WTC11 (cell line): Measurements from ENCODE around the gene CRADD. TPM values are rescaled to one million over a fixed set of nuclear protein-coding genes. Genes with fewer than 3 reads are reported as not detected.

Experiments
- ATAC-seq: fragments of 200-7000 bp; cut with Tn5 transposase; 2 replicates; pipeline ENCODE4 v1.10.0; 2021; ENCODE audit warnings: mild to moderate bottlenecking, moderate library complexity
- CTCF ChIA-PET: fragments of 300-600 bp; sonication (Branson Sonifier 250); formaldehyde crosslinking; loops from one replicate; lab custom pipeline; 2021; ENCODE audit warnings: antibody characterized with exemption; lab: Charles Lee
- POLR2A ChIA-PET: fragments of 350-600 bp; sonication (Branson Sonifier 250); formaldehyde crosslinking; loops from one replicate; lab custom pipeline; 2021; ENCODE audit warnings: antibody characterized with exemption; lab: Charles Lee
- DNase-seq: peaks from one replicate; pipeline ENCODE4 v3.0.0; 2021; ENCODE audit warnings: low spot score
- H3K27ac Mint-ChIP-seq: 2 replicates; pipeline ENCODE4 v1.8.0; 2021; ENCODE audit warnings: mixed read lengths
- H3K27me3 Mint-ChIP-seq: 2 replicates; pipeline ENCODE4 v1.8.0; 2021; ENCODE audit warnings: low read depth, mild to moderate bottlenecking, moderate library complexity, mixed read lengths
- H3K36me3 Mint-ChIP-seq: 2 replicates; pipeline ENCODE4 v1.8.0; 2021; ENCODE audit warnings: mixed read lengths
- H3K4me1 Mint-ChIP-seq: 2 replicates; pipeline ENCODE4 v1.8.0; 2022; ENCODE audit warnings: mixed read lengths
- H3K4me3 Mint-ChIP-seq: 2 replicates; pipeline ENCODE4 v1.8.0; 2021; ENCODE audit warnings: mild to moderate bottlenecking, moderate library complexity, mixed read lengths
- H3K9me3 Mint-ChIP-seq: 2 replicates; pipeline ENCODE4 v1.8.0; 2021; ENCODE audit warnings: mixed read lengths
- CTCF ChIP-seq: fragments of 200-600 bp; IDR thresholded peaks from 2 replicates; pipeline ENCODE4 v1.8.0; 2022; ENCODE audit warnings: antibody characterized with exemption
- E2F1 ChIP-seq: sonication (generic); formaldehyde crosslinking; IDR thresholded peaks from 2 replicates; pipeline ENCODE4 v1.8.0; 2022; ENCODE audit warnings: mild to moderate bottlenecking, missing genetic modification reagents
- E2F4 ChIP-seq: sonication (generic); formaldehyde crosslinking; IDR thresholded peaks from 2 replicates; pipeline ENCODE4 v1.8.1; 2022; ENCODE audit warnings: low read depth, mild to moderate bottlenecking, moderate library complexity, missing genetic modification reagents, borderline replicate concordance
- FOXP4 ChIP-seq: sonication (generic); formaldehyde crosslinking; IDR thresholded peaks from 2 replicates; pipeline ENCODE4 v1.8.0; 2022; ENCODE audit warnings: mild to moderate bottlenecking, missing genetic modification reagents
- MAX ChIP-seq: sonication (generic); formaldehyde crosslinking; IDR thresholded peaks from 2 replicates; pipeline ENCODE4 v1.8.0; 2022; ENCODE audit warnings: mild to moderate bottlenecking, missing genetic modification reagents
- MYBL2 ChIP-seq: sonication (generic); formaldehyde crosslinking; IDR thresholded peaks from 2 replicates; pipeline ENCODE4 v1.8.1; 2023; ENCODE audit warnings: mild to moderate bottlenecking, moderate library complexity, missing genetic modification reagents
- PRDM15 ChIP-seq: sonication (generic); formaldehyde crosslinking; IDR thresholded peaks from 2 replicates; pipeline ENCODE4 v1.8.0; 2022; ENCODE audit warnings: missing genetic modification reagents
- SMAD4 ChIP-seq: sonication (generic); formaldehyde crosslinking; IDR thresholded peaks from 2 replicates; pipeline ENCODE4 v1.8.0; 2022; ENCODE audit warnings: mild to moderate bottlenecking, missing genetic modification reagents
- SP1 ChIP-seq: sonication (generic); formaldehyde crosslinking; conservative IDR thresholded peaks from 2 replicates; pipeline ENCODE4 v1.8.1; 2022; ENCODE audit warnings: missing genetic modification reagents
- ZBTB21 ChIP-seq: sonication (generic); formaldehyde crosslinking; IDR thresholded peaks from 2 replicates; pipeline ENCODE4 v1.8.1; 2023; ENCODE audit warnings: mild to moderate bottlenecking, missing genetic modification reagents, borderline replicate concordance
- ZNF232 ChIP-seq: sonication (generic); formaldehyde crosslinking; IDR thresholded peaks from 2 replicates; pipeline ENCODE4 v1.8.0; 2022; ENCODE audit warnings: mild to moderate bottlenecking, missing genetic modification reagents
- ZNF396 ChIP-seq: fragments of 250-450 bp; sonication (Bioruptor Pico); IDR thresholded peaks from 2 replicates; pipeline ENCODE4 v1.8.0; 2021; ENCODE audit warnings: mild to moderate bottlenecking, moderate library complexity, borderline replicate concordance
- ZNF416 ChIP-seq: fragments of 250-450 bp; sonication (Bioruptor Pico); IDR thresholded peaks from 2 replicates; pipeline ENCODE4 v1.9.0; 2021; ENCODE audit warnings: mild to moderate bottlenecking, inconsistent platforms
- ZNF512 ChIP-seq: sonication (generic); formaldehyde crosslinking; IDR thresholded peaks from 2 replicates; pipeline ENCODE4 v1.8.1; 2022; ENCODE audit warnings: missing genetic modification reagents, borderline replicate concordance
- ZNF671 ChIP-seq: fragments of 250-450 bp; sonication (Bioruptor Pico); IDR thresholded peaks from 2 replicates; pipeline ENCODE4 v1.8.0; 2021; ENCODE audit warnings: mild to moderate bottlenecking
- total RNA-seq: library from RNA; stranded (reverse); gene quantifications from 3 replicates; pipeline ENCODE4 v1.2.3, GENCODE V29; 2021

CRADD gene
- total RNA-seq, 1 experiment from 2014 or later, result 11.6 TPM

GRCh38 chr12:93875157-93875556, 198.0 kb downstream of the CRADD start (continued):
- no peak for TF ChIP-seq ZNF671 (CRISPR knock-in tag)
- TF ChIP-seq SMAD4 (CRISPR knock-in tag), result no peak
- no peak for TF ChIP-seq CTCF
- no peak for TF ChIP-seq SP1 (CRISPR knock-in tag)
- no peak for TF ChIP-seq E2F1 (CRISPR knock-in tag)

GRCh38 chr12:93876360-93876759, 199.2 kb downstream of the CRADD start:
- Mint-ChIP-seq H3K27ac (no peak overlapping the region), H3K4me3 (no peak overlapping the region), H3K4me1 (peaks cover 7% of the 10 kb centered on the region; the same call in 1 of the 2 replicates), H3K36me3 (peaks cover 41% of the 10 kb centered on the region), H3K27me3 (no peaks in the 10 kb centered on the region)
- no peak for ATAC-seq
- POLR2A ChIA-PET, result no interaction called here
- DNase-seq, result no peak
- TF ChIP-seq PRDM15 (CRISPR knock-in tag), result no peak
- TF ChIP-seq ZNF396, result no peak
- TF ChIP-seq, all 79 proteins: peak for 0
- peaks cover 56% of the 10 kb centered on the region for H3K9me3 Mint-ChIP-seq
- CTCF ChIA-PET, result no interaction called here

- no peaks in the 10 kb centered on the region for H3K27me3 Mint-ChIP-seq
- ATAC-seq (peak; percentile 84), DNase-seq (no peak)
- ChIA-PET POLR2A (no interaction called here), CTCF (no interaction called here)
- H3K36me3 Mint-ChIP-seq, result peaks cover 32% of the 10 kb centered on the region
- H3K4me1 Mint-ChIP-seq, result peaks cover 8% of the 10 kb centered on the region
- no peak overlapping the region for H3K27ac Mint-ChIP-seq
- no peak overlapping the region for H3K4me3 Mint-ChIP-seq
- no peak for TF ChIP-seq ZNF232
- no peak for TF ChIP-seq ZNF512 (CRISPR knock-in tag)
- TF ChIP-seq MAX (CRISPR knock-in tag), result no peak
- no peak for TF ChIP-seq E2F1 (CRISPR knock-in tag)
- no peak for TF ChIP-seq MYBL2 (CRISPR knock-in tag)
- no peak for TF ChIP-seq FOXP4 (CRISPR knock-in tag)
- TF ChIP-seq E2F4, result no peak
- no peak for TF ChIP-seq ZNF396
- no peak for TF ChIP-seq ZNF416 (CRISPR knock-in tag)
- TF ChIP-seq ZBTB21 (CRISPR knock-in tag), result no peak
- H3K9me3 Mint-ChIP-seq, result peaks cover 45% of the 10 kb centered on the region
Measured at GRCh38 chr12:93877446-93877845, 200.3 kb downstream of the CRADD start.
